MV-4-11 (cell line): Measurements from ENCODE around the gene CACNG1.
"Not testable (repeated sequence)": the region's sequence is repeated elsewhere in the genome, so short reads cannot be mapped to it uniquely, and the experiment has no call there.

Experiments used
- DNase-seq: peaks from one replicate; lab custom pipeline; 2025; lab: John Stamatoyannopoulos, UW

CACNG1 gene

DNA sequence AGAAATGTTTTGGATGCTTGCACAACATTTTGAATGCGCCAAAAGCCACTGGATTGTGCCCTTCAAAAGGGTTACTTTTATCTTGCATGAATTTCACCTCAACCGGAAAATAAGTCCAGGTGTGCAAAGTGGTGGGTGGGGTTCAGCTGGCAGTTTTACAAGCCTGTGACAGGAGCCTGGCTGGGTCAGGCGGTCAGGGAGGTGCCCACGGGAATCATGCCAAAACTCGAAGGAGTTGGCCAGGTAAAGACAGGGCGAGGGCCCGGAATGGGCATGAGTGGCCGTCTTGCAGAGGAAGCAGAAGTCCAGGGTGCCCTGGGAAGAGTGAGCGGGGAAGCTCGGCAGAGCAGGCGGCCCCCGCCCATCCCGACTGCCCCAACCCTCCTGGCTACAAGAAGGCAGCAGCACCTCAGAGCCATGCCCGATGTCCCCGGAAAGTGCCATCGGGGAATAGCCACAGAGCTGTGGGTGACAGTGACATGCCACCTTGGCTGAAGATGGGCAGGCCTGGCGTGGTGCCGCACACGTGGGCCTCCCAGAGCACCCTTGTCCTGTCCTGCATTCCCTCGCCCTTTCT is 19.1 kb upstream of the CACNG1 start:
- DNase-seq, result no peak

DNA sequence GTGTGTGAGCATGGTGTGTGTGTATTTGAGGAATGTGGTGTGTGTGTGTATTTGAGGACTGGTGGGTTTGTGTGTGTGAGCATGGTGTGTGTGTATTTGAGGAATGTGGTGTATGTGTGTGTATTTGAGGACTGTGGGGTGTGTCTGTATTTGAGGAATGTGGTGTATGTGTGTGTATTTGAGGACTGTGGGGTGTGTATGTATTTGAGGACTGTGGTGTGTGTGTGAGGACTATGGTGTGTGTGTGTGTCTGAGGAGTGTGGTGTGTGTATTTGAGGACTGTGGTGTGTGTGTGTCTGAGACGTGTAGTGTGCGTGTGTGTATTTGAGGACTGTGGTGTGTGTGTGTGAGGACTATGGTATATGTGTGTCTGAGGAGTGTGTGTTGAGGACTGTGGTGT is 18.0 kb upstream of the CACNG1 start:
- no peak for DNase-seq

DNA sequence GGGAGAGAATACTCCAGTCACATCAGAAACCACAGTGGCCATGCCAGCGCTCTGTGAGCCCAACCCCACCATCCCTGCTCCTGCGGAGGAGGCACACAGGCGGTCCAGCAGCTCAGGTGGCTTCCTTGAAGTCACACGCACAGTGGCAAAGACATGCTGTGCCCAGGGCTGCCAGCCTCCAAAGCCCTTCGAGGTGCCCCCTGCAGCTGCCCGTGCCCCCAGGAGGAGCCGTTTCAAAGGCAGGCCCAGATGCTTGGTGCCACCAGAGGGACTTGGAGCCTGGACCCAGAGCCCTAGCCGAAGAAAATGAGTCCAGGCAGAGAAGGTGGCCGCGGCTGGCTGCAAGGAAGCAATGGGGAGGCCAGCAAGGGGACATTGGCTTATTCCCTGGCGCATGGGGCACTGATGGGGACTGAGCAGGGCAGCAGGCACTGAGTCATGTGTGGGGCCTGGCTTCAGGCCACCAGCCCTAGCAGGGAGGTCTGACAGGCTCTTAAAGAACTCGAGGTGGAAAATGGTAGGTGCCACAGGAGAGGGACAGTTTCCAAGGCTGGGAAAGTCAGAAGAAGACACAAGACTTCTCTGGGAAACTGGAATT is 17.2 kb upstream of the CACNG1 start:
- no peak for DNase-seq

DNA sequence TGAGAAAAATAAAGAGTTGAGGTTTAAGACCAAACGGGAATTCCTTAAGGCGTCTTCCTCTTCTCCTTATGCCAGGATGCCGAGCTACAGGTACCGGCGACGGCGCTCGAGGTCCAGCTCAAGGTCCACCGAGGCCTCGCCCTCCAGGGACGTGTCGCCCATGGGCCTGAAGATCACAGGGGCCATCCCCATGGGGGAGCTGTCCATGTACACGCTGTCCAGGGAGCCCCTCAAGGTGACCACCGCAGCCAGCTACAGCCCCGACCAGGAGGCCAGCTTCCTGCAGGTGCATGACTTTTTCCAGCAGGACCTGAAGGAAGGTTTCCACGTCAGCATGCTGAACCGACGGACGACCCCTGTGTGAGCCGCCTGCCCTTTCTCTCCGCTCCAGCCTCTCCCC is 13.7 kb upstream of the CACNG1 start:
- DNase-seq, result no peak

DNA sequence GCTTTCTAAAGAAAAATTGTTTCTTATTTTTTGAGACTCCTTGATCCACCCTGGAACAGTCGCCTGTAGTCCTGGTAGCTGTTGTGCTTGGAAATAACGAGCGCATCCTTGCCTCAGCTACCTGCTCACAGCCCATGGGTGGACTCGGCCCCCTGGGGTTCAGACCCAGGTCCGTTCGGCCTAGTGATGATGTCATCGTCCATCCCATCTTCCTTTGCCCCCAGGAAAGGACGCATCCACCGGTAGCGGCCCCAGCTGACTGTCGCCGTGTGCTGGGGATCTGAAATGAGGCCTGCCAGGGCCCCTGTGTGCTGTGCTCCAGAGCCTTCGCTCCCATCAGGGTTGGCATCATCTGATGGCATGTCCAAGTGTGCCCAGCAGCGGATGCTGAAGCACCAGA is 12.0 kb upstream of the CACNG1 start:
- no peak for DNase-seq

DNA sequence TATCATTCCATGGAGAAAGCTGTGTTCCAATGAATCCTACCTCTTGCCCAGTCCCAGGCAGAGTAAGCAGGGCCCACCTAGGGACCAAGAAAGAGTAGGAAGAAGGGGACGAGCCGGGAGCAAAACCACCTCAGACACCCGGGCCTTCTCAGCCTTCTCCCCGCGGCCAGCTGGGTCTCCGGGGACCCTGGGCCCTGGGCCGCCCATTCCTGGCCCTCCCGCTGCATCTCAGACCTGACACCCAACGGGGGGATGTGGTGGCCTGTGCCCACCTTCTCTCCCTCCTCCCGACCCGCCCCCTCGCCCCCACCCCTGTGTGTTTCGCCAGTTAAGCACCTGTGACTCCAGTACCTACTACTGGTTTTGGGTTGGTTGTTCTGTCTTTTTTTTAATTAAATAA is 11.4 kb upstream of the CACNG1 start:
- no peak for DNase-seq

DNA sequence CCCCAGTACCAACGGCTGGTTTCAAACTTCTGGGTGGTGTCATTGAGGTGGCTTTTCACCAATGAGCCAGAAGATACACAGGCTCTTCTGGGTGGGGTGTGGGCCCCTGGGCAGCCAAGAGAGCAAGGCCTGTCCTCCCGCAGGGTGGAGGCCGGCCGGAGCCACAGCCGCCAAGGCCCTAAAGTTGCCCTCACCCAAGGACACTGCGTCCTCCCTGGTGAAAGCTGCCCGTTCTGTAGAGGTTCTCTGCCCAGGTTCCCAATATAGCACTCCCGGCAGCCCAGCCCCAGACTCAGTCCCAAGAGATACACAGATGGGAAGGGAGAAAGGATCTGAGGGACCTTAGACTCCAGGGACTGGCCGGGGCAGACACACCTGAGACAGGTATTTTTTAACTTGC is 10.7 kb upstream of the CACNG1 start:
- DNase-seq, result no peak

DNA sequence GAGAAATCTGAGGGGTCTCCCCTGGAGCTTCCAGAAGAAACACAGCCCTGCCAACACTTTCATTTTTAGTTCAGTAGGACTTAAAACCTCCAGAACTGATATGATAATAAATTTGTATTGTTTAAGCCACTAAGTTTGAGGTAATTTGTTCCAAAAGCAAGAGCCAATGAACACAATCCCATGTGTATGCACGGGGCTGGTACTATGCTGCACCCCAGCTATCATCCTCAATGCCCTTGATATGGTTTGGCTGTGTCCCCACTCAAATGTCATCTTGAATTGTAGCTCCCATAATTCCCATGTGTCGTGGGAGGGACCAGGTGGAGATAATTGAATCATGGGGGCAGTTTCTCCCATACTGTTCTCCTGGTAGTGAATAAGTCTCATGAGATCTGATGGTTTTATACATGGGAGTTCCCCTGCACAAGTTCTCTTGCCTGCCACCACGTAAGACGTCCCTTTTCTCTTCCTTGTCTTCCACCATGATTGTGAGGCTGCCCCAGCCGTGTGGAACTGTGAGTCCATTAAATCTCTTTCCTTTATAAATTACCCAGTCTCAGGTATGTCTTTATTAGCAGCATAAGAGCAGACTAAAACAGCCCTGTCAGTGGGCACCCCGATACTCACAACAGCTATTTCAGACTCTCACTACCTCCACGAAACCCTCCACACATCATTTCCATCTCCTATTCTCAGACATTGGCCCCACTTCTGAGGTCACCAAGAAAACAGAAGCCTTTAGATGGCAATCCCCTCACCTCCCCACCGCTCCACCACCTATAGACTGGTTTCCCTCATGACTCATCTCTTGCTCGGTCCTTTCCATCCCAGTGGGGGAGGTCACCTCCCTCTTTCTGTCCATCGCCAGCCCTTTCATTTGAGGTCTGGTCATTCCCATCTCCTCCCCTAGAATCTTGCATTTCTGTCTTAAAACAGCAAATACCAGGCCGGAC is 8.9 kb upstream of the CACNG1 start:
- no peak for DNase-seq

DNA sequence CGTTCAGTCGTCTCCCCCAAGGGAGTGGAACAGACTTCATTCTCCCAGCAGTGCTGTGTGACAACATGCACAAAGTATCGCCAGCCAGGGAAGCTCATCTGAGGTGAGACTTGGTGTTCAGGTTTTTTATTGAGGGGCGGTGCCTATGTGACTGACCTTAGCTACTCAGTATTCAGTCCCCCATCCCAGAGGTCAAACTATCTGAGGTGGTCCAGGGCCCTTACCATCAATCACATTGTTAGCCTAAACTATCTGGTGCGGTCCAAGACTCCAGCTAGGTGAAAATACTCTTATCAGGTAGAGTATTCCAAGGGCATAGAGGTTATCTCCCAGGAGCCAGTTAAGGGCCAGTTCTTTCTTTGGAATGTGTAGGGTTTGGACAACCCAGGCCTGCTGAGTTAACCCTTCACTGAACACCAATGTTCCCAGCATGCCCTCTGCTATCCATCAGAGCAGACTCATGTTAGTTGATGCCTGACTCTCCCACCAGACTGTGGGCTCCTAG is 5.4 kb upstream of the CACNG1 start:
- DNase-seq, result no peak

DNA sequence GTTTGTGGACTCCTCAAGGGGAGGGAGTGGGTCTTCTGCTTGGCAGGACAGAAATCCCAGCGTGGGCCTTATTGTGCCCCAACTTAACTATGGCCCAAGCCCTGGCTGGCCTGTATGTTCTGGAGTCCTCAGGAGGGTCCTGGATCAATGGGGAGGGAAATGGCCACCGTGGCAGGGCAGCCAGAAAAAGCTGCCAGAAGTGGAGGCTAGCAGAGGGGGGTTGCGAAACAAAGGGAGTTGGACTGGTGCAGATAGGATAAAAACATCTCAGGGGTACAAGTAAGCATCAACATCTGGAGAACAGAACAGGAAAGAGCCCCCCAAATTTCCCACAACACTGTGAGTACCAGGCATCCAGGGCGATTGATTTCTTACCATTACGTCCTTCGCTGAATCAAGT is 3.7 kb upstream of the CACNG1 start:
- no peak for DNase-seq

DNA sequence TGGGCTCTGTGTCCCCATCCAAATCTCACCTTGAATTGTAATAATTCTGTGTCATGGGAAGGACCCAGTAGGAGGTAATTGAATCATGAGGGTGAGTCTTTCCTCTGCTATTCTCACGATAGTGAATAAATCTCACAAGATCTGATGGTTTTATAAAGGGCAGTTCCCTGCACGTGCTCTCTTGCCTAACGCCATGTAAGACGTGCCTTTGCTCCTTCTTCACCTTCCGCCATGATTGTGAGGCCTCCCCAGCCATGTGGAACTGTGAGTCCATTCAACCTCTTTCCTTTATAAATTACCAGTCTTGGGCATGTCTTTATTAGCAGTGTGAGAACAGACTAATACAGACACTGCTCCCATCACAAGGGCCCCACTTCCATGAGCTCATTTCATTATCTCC is 3.2 kb upstream of the CACNG1 start:
- DNase-seq, result not testable (repeated sequence)

DNA sequence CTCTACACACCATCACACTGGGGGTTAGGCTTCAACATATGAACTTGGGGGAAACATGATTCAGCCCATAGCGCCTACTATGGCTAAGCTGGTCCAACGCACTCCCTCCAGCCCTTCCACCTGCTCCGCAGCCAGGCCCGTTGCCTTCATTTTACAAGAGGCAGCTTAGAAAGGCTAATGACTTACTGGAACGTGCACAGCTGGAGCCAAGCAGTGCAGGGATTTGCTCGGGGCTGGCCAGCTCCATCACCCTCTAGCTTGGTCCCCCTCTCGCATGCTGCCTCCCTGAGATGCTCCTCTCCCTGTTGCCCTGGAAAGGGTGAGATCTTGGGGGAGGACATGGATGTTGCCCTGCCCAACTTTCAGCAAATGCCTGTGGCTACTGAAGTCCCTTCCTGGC is 2.8 kb upstream of the CACNG1 start:
- DNase-seq, result no peak

DNA sequence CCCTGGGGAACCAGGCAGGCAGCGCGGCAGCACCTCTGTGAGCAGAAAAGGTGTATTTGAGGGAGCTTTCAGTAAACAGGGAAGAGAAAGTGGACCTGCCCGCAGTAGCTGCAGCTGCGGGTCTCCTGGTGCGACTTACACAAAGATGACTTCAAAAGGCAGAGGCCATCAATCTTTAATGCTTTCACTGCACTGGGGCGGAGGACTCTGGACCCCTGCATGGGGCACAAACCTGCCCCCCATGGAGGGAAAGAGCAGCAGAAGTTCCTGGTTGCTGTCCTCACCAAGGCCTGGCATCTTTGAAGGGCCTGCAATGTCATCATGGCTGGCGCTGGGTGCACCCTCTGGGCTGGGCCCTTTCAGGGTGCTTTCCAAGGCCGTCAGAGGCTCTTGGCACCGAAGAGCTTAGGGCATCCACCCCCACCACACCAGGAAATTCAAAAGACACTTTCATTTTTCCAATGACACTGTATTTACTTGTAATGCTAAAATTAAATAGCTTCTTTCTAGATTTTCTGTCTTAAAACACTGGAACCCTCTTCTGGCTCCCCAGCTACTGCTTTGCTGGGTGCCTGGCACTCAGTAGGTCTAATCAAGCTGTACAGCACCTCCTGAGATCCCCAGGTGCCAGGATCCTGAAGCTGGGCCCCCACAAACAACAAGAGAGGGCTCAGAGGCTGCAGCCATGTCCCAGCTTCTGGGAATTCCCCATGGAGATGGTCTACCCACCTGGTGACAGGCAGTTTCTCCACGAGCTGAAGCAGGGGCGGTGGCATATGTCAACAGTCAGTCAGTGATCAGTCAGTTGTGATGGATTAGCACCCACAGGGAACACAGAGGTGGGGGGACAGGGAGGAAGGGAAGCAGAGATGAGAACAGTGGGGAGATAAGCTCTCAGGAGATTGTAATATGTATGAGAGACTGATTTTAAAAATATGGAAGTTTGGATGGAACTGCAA is 2.1 kb upstream of the CACNG1 start:
- DNase-seq, result no peak

DNA sequence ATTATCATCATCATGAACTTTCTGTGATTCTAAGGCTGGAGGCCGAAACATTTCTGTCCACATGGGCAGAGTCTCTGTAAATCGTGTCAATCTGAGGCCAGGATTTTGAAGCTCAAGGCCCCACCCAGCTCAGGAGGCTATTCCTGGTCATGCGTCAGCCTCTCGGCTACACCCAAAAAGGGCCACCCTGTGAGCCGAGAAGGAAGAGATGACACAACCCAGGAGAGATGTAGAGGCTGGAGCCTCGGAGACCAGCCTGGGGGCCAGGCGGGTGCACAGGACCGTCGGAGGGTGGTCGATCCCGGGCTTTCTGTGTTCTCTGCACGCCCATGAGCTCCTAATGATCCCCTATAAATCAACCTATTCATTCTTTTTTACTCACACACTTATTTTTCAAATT is 1.1 kb upstream of the CACNG1 start:
- no peak for DNase-seq

DNA sequence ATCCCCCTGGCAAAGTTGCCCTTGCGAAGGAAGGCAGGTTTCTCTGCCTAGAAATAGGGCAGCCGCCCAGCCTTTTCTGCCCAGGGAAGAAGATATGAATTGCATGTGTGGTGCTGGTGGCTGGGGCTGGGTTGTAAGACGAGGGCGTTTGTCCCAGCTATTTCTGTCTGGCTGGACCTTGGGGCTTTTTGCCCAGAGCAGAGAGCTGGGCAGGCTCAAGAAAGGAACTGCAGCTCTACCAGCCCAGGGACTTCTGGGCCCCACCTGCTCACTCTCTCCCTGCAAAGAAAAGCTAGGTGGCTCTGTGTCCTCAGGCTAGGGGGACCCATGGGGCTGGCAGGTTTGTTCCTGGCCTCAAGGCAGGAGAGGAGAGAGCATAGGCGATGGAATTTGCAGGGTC is 586 bp downstream of the CACNG1 start:
- DNase-seq, result no peak

DNA sequence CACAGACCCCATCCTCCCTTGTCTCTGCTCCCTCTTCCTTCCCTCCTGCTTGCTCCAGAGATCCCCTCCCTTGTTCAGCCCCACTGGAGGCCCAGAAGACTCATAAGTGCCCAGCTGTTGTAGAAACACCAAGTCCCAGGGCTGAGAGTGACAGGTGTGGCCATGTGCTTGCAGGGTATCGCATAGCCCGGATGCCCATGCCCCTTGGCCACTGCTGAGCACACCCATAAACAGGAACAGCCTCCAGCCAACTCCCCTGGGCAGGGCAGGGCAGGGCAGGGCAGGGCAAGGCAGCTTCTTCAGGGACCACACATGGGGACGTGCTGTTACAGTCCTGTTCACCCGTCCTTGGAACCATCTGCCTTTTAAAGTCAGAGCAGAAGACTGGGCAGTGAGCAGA is 2.0 kb downstream of the CACNG1 start:
- no peak for DNase-seq

DNA sequence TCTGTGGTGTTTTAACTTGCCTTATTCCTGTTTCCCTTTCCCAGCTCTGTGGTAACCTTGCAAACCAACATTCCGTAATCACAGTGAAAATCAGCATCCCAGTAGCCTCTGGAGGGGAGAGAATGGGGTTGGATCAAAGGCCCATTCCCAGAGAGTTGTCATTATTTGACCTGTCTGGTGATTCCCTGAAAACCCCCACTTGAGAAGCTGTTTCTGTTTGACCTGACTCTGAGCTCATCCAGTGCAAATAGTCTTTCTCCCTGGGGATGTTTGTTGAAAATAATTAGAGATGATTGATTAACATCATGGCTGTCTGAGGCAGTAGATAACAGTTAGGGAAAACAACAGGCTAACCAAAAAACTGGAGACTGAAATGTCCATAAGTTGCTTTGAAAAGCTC is 3.0 kb downstream of the CACNG1 start:
- no peak for DNase-seq

DNA sequence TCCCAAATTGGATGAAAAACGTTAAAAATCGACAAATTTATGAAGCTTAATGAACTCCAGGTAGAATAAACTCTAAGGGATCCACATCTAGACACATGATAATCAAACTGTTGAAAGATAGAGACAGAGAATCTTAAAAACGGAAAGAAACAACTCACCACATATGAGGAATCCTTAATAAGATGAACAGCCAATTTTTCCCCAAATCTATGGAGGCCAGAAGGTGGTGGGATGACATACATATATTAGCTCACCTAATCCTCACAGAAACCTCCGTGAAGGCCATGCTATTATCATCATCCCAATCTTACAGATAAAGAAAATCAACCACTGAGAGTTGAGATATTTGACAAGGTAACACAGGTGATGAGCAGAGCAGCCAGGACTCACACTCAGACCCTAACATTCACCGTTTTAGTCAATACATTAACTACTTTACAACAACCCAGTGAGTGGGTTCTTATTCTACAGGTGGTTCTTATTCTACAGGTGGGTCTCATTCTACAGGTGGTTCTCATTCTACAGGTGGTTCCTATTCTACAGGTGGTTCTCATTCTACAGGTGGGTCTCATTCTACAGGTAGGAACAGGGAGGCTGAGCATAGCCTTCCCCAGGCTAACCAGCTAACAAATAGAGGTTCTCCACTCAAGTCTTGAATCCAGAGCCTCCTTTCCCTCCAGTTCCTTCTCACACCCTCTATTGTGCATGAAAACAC is 4.8 kb downstream of the CACNG1 start:
- DNase-seq, result no peak

DNA sequence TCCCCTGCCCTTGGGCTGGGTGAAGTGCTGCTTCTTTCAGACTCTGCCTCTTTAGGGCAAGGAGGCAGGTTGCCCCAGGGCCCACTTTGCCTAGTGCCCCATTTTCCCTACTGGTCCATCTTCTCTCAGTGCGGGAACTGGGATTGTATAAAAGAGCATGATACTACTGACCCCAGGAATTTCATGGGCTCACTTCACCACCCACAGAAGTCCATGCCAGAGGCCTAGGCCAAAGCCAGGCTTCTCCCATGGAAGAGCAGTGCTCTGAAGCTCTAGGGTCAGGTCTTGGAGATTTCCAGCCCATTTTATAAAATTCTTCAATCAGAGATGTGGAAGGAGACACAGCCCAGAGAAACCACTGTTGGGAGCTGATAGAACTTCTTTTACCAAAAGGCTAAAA is 5.7 kb downstream of the CACNG1 start:
- DNase-seq, result no peak

DNA sequence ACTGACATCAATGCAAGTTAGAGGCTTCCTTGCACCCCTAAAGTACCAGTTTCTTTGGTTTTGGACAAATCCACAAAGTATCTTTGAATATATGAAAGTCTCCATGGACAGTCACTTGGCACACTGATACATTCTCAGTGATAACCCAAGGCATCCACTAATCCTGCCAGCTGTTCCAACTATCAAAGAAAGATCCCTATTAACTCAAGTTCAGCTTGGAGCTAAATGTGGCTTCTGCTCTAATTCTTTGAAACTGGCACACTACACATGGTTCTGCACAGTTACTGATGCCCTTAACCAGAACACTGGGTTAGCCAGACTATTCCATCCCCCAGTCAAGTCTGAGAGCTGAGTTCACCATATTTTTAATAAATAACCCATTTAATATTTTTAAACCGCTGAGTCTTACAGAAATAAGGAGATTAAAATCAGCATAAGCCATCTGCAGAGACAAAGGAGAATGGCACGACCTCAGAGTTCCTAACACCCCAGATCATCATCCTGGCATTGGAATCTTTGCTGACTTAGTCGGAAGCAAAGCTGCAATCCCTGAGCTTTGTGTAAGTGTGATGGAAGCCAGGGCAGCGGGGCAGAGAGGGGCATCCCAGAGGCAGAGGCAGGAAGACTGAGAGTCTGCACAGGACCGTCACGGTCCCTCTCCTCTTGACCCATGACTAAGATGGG is 6.3 kb downstream of the CACNG1 start:
- DNase-seq, result no peak

DNA sequence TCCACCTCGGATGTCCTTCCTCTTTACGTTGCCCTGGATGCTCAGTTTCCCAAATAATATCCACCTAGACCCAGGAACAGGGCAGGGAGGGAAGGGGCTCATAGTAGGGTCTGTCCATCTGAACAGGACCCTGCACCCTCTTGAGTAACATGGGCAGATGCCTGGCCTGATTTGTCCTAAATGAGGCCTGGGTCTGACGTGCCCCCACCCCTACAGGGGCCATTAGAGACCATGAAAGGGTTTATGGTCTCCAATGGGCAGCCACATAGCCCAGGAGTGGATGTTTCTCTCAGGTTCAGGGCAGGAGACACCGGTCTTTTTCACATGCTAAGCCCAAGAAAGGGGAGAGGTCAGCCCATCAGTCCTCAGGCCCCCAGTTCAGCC is 6.8 kb downstream of the CACNG1 start:
- DNase-seq, result no peak
